ENCODE results near the gene MATR3. TPM values are rescaled to one million over a fixed set of nuclear protein-coding genes. Genes with fewer than 3 reads are reported as not detected.
A peak's percentile ranks its signal among the peaks of the same experiment; 100 is the strongest.

Gene MATR3
- total RNA-seq, 4 donors from 2014 or later = 343 to 366 (median 354) TPM

GRCh38 chr5:139273322-139273571, 20.3 kb upstream of the MATR3 start:
- Histone ChIP-seq H3K9me3 (no peaks in the 10 kb centered on the region), H3K36me3 (no peaks in the 10 kb centered on the region), H3K27ac (peak overlapping the region in 2 of 3 donors; percentile 62 to 74), H3K4me1 (peaks cover 12 to 24% of the 10 kb centered on the region in 2 donors), H3K27me3 (no peaks in the 10 kb centered on the region), H3K4me3 (replicated peaks in 1 of 3) (peak overlapping the region; percentile 23 to 46 (median 24))
- WGBS, 2 donors = 10 to 42% methylated on average over 2 to 3 of the region's 3 CpGs
- intact Hi-C loops (cut with DNase I) = no loop called here
- no peak for DNase-seq
- TF ChIP-seq CTCF (IDR thresholded peaks at IDR 0.05) = no peak
- no peak for TF ChIP-seq POLR2A (IDR thresholded peaks at IDR 0.05)

GRCh38 chr5:139273572-139274289, 19.8 kb upstream of the MATR3 start:
- Histone ChIP-seq H3K27me3 (no peaks in the 10 kb centered on the region), H3K27ac (peak overlapping the region in 2 of 3 donors; percentile 62 to 74), H3K36me3 (no peaks in the 10 kb centered on the region), H3K4me1 (peaks cover 12 to 24% of the 10 kb centered on the region in 2 donors), H3K4me3 (replicated peaks in 1 of 3) (peak overlapping the region; percentile 23 to 46 (median 24)), H3K9me3 (no peaks in the 10 kb centered on the region)
- DNase-seq = peak; percentile 82 to 87
- TF ChIP-seq POLR2A (IDR thresholded peaks at IDR 0.05) = peak in 1 of 2 donors; percentile 54
- TF ChIP-seq CTCF (IDR thresholded peaks at IDR 0.05) = peak in 2 of 6 experiments; percentile 30 to 34
- 1% methylated on average over 37 to 47 of the region's 47 CpGs for WGBS, 2 donors
- intact Hi-C loops (cut with DNase I) = no loop called here

- H3K27me3 ChIP-seq = no peaks in the 10 kb centered on the region
- H3K36me3 ChIP-seq = no peaks in the 10 kb centered on the region
- H3K4me1 ChIP-seq = peaks cover 12 to 24% of the 10 kb centered on the region in 2 donors
- DNase-seq = no peak
- no peak overlapping the region for H3K4me3 ChIP-seq (replicated peaks in 1 of 3)
- no peak for TF ChIP-seq CTCF (IDR thresholded peaks at IDR 0.05)
- no peak for TF ChIP-seq POLR2A (IDR thresholded peaks at IDR 0.05)
- 88 to 93% methylated on average over 4 of the region's 4 CpGs for WGBS, 2 donors
- no peak overlapping the region for H3K27ac ChIP-seq
- H3K9me3 ChIP-seq = no peaks in the 10 kb centered on the region
- intact Hi-C loops (cut with DNase I) = no loop called here
Measured at GRCh38 chr5:139275536-139275935, 18.0 kb upstream of the MATR3 start.

- Histone ChIP-seq H3K4me3 (replicated peaks in 1 of 3) (no peak overlapping the region), H3K9me3 (no peaks in the 10 kb centered on the region), H3K4me1 (peaks cover 12 to 24% of the 10 kb centered on the region in 2 donors), H3K27ac (no peak overlapping the region), H3K27me3 (no peaks in the 10 kb centered on the region), H3K36me3 (no peaks in the 10 kb centered on the region)
- TF ChIP-seq CTCF (IDR thresholded peaks at IDR 0.05) (no peak), POLR2A (IDR thresholded peaks at IDR 0.05) (no peak)
- DNase-seq = no peak
- WGBS, 2 donors = 74 to 91% methylated on average over 3 of the region's 3 CpGs
- intact Hi-C loops (cut with DNase I) = no loop called here
Measured at GRCh38 chr5:139275956-139276355, 17.6 kb upstream of the MATR3 start.

- peaks cover 12 to 24% of the 10 kb centered on the region in 2 donors for H3K4me1 ChIP-seq
- 54 to 59% methylated on average over 2 of the region's 2 CpGs for WGBS, 2 donors
- H3K36me3 ChIP-seq = no peaks in the 10 kb centered on the region
- no peaks in the 10 kb centered on the region for H3K27me3 ChIP-seq
- H3K27ac ChIP-seq = no peak overlapping the region
- no peak for DNase-seq
- no peaks in the 10 kb centered on the region for H3K9me3 ChIP-seq
- intact Hi-C loops (cut with DNase I) = no loop called here
- TF ChIP-seq CTCF (IDR thresholded peaks at IDR 0.05) (no peak), POLR2A (IDR thresholded peaks at IDR 0.05) (no peak)
- H3K4me3 ChIP-seq (replicated peaks in 1 of 3) = no peak overlapping the region
Measured at GRCh38 chr5:139276426-139276825, 17.1 kb upstream of the MATR3 start.

Measured in thyroid gland (tissue), 4 donors.